GM13976 (cell line): ENCODE results near the gene CTTNBP2NL.

Experiments used
- DNase-seq: peaks from one replicate; pipeline ENCODE4 v3.0.0; 2012; ENCODE audit warnings: low spot score
- in situ Hi-C: fragments of 300-500 bp; cut with MboI; formaldehyde crosslinking; loops from one replicate; pipeline ENCODE4 v1.12.0; 2022; ENCODE audit warnings: low sequenced_read_pairs, mixed read lengths, inconsistent platforms; ENCODE audit not compliant: unreplicated experiment
- TF ChIP-seq, protein P1 (sequence below): IDR thresholded peaks from 2 replicates; pipeline ENCODE4 v1.5.1; 2012; ENCODE audit warnings: borderline replicate concordance, mild to moderate bottlenecking; ENCODE audit not compliant: insufficient read depth; ENCODE audit errors: extremely low read depth, missing control alignments, control extremely low read depth

CTTNBP2NL gene

DNA sequence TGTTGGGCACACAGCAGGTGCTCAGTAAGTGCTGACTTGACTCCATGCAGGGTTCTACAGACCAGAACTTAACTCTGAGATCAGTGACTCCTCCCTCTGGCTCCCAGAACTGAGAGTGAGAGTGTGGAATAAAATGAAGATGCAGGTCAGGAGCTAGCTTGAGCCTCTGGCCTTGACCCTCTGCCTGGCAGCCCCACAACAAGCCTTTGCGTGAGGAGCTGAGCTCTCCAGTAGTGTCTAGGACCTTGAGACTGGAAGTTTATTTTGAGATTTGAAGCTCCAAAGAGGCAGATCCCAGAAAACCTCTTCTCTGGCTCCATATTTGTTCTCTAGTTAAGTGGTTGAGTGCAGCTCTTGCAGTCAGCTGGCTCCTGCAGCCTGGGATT, 109.4 kb downstream of the CTTNBP2NL start:
- DNase-seq, result no peak
- TF ChIP-seq, protein P1, sequence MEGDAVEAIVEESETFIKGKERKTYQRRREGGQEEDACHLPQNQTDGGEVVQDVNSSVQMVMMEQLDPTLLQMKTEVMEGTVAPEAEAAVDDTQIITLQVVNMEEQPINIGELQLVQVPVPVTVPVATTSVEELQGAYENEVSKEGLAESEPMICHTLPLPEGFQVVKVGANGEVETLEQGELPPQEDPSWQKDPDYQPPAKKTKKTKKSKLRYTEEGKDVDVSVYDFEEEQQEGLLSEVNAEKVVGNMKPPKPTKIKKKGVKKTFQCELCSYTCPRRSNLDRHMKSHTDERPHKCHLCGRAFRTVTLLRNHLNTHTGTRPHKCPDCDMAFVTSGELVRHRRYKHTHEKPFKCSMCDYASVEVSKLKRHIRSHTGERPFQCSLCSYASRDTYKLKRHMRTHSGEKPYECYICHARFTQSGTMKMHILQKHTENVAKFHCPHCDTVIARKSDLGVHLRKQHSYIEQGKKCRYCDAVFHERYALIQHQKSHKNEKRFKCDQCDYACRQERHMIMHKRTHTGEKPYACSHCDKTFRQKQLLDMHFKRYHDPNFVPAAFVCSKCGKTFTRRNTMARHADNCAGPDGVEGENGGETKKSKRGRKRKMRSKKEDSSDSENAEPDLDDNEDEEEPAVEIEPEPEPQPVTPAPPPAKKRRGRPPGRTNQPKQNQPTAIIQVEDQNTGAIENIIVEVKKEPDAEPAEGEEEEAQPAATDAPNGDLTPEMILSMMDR, result no peak
- in situ Hi-C loops, result loop anchor here (10.0 kb wide), 1 partner anchor 199 kb away; the partner anchor contains the start of gene RHOC

DNA sequence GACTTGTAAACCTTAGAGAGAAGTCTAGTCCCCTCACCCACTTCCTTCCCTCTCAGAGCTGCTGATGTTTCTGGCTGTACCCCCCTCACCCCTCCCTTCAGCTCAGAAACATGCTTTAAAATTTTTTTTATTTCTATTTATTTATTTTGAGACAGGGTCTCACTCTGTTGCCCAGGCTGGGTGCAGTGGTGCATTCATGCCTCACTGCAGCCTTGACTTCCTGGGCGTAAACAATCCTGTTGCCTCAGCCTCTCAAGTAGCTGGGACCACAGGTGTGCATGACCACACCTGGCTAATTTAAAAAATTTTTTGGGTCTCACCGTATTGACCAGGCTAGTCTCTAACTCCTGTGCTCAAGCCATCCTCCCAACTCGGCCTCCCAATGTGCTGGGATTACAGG, 109.9 kb downstream of the CTTNBP2NL start:
- in situ Hi-C loops, result loop anchor here (10.0 kb wide), 1 partner anchor 199 kb away; the partner anchor contains the start of gene RHOC
- TF ChIP-seq, protein P1, result no peak
- DNase-seq, result no peak

DNA sequence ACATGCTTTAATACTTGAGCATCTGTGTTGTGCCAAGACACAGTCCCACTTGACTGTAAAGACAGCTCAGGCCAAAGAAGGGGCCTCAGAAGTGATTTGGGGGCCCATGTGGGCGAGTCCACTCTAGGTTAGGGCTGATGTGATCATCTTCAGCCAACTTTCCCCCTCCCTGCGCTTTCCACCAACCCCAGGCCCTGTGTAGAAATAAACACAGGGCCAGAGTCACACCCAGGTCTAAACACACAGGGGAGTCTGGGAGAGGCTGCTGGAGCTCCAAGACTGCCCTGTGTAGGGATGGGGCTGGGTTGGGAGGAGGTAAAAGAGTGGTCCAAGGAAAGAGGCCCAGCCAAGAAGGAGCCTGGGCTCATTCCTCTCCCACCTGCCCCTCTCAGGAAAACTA, 110.3 kb downstream of the CTTNBP2NL start:
- DNase-seq, result no peak
- TF ChIP-seq, protein P1, result no peak
- in situ Hi-C loops, result loop anchor here (10.0 kb wide), 1 partner anchor 198 kb away; the partner anchor contains the start of gene RHOC

DNA sequence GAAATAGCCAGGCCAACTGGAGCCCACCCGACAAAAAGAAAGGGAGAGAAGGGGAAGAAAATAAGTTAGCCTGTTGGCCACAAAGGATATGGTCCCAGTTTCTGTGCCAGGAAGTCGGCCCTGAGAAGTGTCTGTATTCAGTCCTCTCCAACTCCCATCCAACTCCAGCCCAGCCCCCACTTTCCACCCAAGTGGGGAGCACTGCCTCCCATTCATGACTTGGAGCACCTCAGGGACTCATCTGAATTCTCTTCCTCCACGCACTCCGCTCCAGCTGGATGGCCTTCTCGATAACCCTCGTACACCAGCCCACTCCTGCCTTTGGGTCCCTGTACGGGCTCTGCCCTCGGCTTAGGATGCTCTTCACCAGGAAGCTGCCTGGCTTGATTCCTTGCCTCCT, 110.7 kb downstream of the CTTNBP2NL start:
- in situ Hi-C loops, result loop anchor here (10.0 kb wide), 1 partner anchor 198 kb away; the partner anchor contains the start of gene RHOC

DNA sequence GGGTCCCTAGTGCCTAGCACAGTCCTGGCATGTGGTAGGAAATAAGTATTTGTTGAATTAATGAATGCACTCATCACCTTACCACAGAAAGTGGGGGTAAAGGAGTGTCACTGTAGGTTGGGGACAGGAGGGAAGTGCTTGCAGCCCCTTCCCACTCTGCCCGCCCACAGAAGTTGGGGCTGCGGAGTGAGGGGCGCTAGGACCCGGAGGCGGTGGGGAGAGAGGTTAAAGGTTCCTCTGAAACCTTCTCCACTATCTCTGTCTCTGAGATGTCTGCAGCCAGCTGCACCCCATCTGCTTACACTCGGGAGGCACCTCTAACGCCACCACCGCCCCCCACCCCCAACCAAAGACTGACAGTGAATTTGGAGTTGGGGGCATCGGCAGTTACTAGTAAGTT, 111.3 kb downstream of the CTTNBP2NL start:
- TF ChIP-seq, protein P1, result no peak
- in situ Hi-C loops, result loop anchor here (10.0 kb wide), 1 partner anchor 197 kb away; the partner anchor contains the start of gene RHOC
- no peak for DNase-seq

More for the DNA sequence above, 110.7 kb downstream of the CTTNBP2NL start:
- no peak for DNase-seq
- TF ChIP-seq, protein P1, result no peak

DNA sequence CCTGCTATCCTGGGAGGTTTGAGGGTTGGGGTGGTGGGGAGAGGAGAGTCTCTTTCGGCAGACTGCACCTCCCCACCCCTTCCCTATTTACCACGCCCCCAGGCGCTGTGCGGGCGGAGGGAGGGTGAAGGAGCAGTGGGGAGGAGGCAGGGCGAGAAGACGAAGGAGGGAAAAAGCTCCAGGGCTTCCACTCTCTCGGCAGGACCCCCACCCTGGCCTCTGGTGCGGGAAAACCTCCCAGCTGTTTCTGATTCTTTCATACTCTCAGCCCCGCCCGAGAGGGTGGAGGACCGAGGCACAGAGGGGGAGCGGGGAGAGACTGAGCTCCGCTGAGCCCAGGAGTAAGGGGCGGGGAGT, 111.9 kb downstream of the CTTNBP2NL start:
- peak; percentile 65 for DNase-seq
- TF ChIP-seq, protein P1, result no peak
- in situ Hi-C loops, result loop anchor here (10.0 kb wide), 1 partner anchor 197 kb away; the partner anchor contains the start of gene RHOC
